CMK (cell line): Measurements from ENCODE around the gene DNAH14.
"Not testable (repeated sequence)": the region's sequence is repeated elsewhere in the genome, so short reads cannot be mapped to it uniquely, and the experiment has no call there.

Experiments used
- DNase-seq: peaks from one replicate; pipeline ENCODE4 v3.0.0-alpha.2; 2010; ENCODE audit warnings: low read depth

The DNAH14 gene

DNA sequence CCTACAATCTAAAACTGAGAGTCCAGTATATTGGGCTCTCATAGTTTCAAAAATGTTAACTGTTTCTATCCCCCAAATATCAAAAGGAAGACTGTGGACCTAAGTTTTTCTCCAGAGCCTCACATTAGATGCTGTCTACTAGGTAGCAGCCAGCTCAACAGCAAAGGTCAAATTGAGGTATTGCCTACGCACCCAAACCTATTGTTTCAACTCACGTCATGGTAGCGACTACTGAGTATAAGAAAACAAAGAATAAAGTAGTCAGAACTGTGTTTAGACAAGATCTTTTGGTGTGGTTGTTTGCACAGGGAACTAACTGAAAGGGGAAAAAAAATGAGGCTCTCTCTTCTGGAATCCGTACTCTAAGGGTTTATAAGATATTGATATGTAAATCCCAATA, 325.2 kb downstream of the DNAH14 start:
- DNase-seq = no peak

DNA sequence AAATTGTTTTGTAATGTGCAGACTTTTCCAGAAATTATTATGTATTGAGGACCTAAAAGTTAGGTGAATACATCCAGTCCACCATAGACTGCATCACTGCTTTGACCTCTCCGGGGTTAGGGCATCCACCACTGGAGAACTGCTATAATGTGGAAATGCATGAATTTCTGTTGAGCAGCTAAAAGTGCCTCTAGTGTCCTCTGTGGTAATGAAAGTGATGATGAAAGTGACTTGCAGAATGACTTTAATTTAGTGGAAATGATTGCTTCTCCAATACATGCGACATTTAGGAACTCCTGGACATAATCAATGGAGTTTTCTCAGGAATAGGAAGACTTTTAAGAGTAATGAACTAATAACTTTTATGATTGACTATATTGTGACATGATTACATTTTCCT, 327.6 kb downstream of the DNAH14 start:
- DNase-seq = no peak

DNA sequence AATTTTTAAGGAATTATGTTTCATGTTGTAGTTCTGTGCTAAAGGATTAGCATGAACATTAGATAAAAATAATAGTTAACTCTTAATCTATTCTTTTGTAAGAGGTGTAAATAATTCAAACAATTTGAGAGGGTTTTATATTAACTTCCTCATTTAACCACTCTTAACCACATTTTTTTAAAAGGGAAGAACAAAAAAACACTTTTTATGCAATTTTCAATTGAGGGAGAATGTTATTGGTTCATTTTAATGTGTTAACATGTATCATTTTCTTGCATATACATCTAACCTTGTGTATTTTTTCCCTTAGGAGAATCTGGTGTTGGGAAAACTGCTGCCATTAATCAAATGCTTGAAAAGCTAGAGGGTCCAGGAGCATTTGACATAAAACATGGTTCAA, 329.3 kb downstream of the DNAH14 start:
- DNase-seq = no peak

DNA sequence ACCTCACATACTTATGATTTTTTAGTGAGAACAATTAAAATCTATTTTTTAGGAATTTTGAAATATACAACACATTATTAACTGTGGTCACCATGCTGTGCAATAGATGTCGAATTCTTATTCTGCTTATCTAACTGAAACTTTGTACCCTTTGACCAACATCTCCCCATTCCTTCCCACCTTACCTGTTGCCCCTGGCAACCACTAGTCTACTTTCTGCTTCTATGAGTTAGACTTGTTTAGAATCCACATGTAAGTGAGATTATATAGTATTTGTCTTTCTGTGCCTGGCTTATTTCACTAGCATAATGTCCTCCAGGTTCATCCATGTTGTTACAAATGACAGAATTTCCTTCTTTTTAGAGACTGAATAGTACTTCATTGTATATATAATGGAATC, 330.1 kb downstream of the DNAH14 start:
- DNase-seq = no peak

DNA sequence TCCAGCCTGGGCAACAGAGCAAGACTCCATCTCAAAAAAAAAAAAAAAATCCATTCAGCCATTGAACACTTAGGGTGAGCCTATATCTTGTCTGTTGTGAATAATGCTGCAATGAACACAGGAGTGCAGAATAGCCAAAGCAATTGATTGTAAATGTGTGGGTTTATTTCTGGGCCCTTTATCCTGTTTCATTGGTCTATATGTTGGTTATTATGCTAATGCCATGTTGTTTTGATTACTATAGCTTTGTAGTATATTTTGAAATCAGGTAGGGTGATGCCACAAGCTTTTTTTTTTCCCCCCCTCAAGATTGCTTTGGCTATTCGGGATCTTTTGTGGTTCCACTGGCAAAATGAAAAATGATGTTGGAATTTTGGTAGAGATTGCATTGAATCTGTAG, 330.8 kb downstream of the DNAH14 start:
- no peak for DNase-seq

DNA sequence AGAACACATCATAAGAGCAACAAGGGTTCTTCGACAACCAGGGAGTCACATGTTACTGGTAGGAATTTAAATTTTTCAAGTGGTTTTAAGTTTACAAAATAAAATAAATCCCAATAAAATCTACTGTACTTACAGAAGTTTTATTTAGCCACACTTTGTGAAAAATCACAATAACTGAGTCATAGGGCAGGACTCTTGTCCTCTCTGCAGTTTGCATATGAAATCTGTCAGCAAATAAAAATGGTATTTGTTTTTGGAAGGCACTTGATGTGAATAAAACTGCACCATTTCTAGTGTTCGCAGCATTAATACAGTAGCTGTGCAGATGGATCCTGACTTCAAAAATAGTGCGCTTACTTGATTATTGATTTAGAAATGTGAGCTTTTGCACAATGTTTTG, 348.0 kb downstream of the DNAH14 start:
- no peak for DNase-seq

DNA sequence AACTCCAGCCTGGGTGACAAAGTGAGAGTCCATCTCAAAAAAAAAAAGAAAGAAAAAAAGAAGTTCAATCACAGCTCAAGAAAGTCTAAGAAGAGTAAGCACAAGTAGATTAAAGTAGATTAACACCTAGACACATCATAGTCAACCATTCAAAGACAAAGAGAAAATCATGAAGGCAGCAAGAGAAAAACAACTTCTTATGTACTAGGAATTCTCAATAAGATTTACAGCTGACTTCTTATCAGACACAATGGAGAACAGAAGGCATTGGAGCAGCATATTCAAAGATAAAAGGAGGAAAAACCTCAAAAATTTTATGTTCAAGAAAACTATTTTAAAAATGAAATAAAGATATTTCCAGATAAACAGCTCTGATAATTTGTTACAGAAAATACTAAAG, 351.1 kb downstream of the DNAH14 start:
- DNase-seq = no peak

DNA sequence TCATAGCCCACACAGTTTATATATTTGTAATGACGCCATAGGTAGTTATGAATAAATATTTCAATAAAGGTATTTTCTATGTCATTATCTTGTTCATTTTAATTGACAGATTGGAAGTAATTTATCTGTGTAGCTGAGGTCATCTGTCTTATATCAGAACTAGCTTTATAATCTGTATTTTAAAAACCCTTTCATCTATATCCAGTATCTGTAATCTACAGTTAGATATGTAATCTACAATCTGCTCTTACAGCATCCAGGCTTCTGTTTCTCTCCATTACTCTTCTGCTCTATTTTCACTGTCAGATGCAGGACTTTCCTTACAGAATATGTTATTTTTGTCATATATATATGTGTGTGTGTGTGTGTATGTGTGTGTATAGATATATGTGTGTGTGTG, 360.8 kb downstream of the DNAH14 start:
- no peak for DNase-seq

DNA sequence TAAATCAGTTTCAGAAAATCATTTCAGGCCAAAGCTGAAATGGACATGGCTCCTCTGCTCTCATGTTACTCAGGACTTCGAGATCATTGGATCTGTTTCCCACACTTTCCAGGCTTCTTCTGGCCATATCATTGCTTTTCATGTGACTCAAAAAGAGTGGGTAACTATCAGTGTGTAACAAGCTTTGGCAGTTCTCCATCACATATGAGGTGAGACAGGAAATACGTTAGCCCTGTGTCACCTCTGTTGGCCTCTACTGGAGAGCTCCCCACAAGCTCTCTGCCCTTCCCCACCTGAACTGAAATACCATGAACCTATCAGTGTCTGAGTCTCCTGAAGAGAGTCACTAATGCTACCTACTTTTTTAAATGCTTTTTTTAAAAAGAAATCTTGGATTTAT, 370.1 kb downstream of the DNAH14 start:
- DNase-seq = no peak

DNA sequence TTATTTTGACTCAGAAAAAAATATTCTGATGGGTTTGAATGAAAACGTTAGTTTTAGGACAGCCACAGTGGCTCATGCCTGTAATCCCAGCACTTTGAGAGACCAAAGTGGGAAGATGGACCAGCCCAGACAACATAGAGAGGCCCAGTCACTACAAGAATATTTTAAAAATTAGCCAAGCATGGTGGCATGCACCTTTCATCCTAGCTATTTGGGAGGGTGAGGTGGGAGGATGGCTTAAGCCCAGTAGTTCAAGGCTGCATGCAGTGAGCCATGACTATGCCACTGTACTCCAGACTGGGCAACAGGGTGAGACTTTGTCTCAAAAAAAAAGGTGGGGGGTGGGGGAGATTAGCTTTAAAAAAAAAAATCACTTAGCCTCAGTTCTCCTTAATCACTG, 370.9 kb downstream of the DNAH14 start:
- no peak for DNase-seq

DNA sequence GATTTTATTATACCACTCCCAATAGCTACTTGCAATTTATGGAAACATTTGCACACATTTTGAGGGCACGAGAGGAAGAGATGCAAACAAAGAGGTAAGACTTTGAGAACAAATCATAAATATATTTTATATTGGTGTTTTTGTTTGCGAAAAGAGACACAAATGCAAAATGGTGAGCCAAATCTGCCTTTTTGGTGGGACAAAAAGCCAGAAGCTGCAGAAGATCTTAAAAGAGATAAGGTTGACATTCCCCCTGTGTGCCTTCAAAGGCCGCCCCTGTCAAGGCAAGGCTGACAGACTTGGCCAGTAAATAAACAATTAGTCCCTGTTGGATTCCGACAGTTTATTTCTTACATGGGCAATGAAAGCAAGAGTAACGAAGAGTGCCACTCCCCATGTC, 375.5 kb downstream of the DNAH14 start:
- no peak for DNase-seq

DNA sequence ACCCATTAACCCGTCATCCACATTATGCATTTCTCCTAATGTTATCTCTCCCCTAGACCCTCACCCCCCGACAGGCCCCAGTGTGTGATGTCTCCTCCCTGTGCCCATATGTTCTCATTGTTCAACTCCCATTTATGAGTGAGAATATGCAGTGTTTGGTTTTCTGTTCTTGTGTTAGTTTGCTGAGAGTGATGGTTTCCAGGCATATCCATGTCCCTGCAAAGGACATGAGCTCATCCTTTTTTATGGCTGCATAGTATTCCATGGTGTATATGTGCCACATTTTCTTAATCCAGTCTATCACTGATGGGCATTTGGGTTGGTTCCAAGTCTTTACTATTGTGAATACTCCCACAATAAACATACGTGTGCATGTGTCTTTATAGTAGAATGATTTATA, 381.1 kb downstream of the DNAH14 start:
- not testable (repeated sequence) for DNase-seq

DNA sequence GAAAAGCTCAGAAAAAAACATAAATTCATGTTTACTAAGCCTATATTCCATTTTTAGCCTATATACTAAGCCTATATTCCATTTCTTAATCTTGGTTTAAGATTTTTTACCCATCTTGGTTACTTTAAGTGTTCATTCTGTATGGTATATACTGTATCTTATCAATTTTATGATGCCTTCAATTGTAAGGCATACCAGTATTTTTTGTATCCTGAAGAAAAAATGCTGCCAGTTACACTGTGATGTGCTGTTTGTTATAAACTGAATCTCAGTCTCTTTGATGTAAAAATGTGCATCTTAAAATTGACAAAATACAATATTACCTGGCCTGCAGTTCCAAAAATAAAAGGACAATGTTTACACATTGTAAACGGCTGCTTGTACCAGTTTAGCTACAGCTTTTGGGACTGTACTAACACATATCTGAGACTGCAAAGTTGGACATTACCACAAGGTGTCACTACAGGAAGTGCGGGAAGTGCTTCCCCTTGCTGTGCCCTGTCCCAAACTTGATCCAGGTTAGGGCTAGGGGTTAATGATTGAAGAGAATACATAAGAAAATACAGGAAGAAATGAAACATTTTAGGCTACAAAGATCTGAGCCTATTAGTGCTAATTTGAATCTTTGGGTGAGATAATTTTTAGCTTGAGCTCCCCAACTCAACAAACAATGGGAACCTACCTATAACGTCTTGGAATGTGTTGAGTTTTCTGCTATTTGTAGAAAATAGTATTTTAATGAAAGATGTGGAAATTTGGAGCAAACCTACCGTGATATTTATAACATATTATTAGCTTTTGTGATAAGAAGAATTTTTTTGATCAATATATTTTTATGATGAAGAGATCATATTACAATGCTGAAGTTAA, 389.5 kb downstream of the DNAH14 start:
- DNase-seq = no peak

DNA sequence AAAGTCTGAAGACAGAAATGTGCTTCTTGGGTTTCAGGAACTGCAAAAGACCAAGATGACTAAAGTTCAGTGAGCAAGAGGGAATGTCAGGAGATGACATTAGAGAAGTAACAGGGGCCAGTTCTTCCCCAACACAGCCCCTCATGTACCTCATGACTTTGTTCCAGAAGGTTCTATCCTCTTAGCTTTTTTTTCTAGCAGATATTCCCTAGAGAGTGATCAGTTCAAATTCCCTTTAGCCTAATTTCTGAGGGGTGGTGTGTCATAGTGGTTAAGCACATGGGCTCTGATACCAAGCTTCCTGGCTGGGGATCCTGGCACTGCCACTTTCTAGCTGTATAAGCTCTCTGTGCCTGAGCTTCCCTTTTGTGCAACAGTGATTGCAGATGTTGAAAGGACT, 390.4 kb downstream of the DNAH14 start:
- DNase-seq = no peak

DNA sequence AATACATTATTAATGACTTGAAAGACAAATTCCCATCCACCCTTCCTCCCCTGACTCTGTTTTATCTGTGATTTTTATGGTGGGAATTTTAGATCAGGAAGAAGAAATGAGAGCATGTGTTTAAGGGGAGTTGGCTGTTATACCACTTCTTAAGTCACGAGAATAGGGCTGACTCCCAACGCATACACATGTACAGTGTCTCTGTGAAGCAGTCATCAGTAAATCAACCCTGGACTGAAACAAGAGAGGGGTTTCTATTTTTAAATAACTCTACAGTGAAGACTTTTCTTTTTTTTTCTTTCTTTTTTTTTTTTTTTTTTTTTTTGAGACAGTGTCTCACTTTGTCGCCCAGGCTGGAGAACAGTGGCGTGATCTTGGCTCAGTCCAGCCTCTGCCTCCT, 392.3 kb downstream of the DNAH14 start:
- DNase-seq = no peak

DNA sequence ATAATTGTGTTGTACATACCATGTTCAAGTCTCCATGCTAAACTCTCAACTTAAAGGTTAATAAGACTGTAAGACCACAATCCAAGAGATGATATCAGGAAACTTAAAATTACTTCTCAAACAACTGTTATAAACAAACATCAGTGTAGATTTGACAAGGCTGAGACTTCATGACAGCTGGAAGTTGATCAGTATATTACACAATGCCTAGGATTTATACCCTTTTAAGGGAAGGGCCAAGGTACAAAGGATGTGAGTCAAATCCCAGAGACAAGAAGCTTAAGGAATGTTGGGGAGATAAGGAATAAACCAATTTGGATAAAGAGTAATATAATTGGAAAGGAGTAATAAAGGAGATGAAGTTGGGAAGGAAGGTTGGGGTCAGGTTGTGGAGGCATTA, 399.6 kb downstream of the DNAH14 start:
- no peak for DNase-seq

DNA sequence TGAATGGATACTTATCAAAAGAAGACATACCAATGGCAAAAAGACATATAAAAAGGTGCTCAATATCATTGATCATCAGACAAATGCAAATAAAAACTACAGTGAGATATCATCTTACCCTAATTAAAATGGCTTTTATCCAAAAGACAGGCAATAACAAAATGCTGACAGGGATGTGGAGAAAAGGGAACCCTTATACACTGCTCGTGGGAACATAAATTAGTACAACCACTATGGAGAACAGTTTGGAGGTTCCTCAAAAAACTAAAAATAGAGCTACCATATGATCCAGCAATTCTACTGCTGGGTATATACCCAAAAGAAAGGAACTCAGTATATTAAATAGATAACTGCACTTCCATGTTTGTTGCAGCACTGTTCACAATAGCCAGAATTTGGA, 400.5 kb downstream of the DNAH14 start:
- not testable (repeated sequence) for DNase-seq

DNA sequence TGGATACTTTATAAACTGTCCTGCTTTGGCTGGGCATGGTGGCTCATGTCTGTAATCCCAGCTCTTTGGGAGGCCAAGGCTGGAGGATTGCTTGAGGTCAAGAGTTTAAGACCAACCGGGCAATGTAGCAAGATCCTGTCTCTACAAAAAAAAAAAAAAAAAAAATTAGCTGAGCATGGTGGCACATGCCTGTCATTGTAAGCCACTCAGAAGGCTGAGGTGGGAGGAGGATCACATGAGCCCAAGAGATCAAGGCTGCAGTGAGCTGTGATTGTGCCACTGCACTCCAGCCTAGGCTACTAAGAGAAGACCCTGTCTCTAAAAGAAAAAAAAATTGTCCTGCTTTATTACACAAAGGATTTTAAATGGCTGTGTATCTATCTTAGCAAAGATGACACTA, 403.2 kb downstream of the DNAH14 start:
- DNase-seq = no peak

DNA sequence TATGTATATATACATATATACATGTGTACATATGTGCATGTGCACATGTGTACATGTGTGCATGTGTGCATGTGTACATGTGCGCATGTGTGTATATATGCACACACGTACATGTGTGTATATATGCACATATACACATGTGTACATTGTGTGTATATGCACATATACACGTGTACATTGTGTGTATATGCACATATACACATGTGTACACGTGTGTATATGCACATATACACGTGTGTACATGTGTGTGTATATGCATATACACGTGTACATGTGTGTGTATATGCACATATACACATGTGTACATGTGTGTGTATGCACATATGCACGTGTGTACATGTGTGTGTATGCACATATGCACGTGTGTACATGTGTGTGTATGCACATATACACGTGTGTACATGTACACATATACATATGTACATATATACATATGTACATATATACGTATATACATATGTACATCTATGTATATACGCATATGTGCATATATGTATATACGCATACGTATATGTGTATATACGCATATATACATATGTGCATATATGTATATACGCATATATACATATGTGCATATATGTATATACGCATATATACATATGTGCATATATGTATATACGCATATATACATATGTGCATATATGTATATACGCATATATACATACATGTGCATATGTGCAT, 405.8 kb downstream of the DNAH14 start:
- not testable (repeated sequence) for DNase-seq

DNA sequence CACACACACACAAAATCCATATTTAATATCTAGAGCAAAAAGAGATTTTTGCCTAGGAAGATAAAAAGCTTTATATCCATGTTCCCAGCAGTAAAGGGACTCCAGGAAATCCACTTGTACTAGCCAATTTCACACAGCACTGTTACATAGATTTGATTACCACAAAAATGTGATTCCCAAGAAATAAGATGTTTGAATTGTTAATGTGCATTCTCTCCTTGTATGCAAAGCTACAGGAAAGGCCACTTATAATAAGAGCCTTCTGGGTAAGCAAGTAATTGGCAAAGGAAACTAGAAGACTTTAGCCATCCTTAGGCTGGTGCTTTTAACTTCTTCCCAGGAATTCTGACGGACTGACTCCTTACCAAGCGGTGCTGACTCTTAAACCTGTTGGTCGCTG, 409.1 kb downstream of the DNAH14 start:
- no peak for DNase-seq

DNA sequence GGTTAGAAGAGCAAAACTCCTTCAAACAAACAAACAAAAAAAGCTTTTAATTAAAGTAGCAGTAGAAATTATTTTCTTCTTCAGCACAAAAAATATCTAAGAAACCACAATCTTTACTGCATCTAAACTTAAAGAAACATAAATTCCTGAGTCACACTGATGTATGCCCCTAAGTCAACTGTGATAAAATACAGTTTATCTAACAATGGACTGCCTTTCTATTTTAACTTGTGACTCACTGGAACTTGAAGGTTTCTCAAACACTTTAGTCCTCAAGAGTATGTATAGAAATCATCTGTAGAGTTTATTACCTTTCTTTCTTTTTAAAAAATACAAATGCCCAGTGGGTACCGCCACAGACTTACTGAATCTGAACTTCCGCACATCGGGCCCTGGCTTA, 412.2 kb downstream of the DNAH14 start:
- no peak for DNase-seq

DNA sequence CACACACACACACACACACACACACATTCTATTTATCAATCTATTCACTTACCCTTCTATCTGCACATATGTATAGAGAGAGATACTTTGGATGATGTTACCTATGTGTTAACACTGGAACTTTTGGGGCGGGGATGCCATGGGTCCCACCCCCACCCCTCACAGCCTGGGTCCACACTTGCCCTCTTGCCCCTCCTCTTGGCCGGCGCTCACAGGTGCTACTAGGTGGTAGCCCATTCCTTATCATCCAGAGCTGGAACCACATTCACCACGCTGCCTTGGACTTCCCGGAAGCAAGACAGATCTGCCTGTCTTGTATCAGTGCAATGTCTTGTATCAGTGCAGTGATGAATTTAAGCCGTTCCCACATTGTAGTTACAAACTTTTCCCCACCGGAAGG, 413.2 kb downstream of the DNAH14 start:
- DNase-seq = peak; percentile 40

DNA sequence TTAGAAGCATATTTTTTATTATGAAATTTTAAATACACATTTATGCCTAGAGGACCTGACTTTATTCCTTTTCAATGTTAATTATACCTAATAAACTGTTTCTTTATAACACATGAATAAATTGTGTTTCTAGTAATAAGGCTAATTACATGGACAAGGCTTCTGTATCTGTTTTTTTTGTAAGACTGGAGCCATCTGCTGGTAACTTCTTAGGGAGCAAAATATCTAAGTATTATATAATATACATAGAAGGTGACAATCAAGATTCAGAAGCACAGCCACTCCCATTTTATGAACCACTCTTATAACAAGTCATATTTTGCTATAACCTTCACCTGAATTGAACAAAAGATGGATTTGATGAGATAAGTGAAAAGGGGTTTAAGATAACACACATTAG, 414.1 kb downstream of the DNAH14 start:
- DNase-seq = no peak
